Liver (tissue), 9 donors: ENCODE results near the gene CEP135. TPM values are rescaled to one million over a fixed set of nuclear protein-coding genes. Genes with fewer than 3 reads are reported as not detected.

Experiments
- DNase-seq: peaks from one replicate; pipeline ENCODE4 v3.0.0-alpha.2; 2017; ENCODE audit warnings: low spot score
- H3K27ac ChIP-seq, 2 donors: one replicate each; pipeline ENCODE4 v1.7.0; 2013; ENCODE audit warnings: inconsistent platforms in 2 of 2, low read length in 2 of 2, control low read depth in 1 of 2, low read depth in 1 of 2, mild to moderate bottlenecking in 1 of 2
- H3K27me3 ChIP-seq, 4 donors: one replicate each; pipeline versions ENCODE4 v1.6.1 to v1.7.0; 2013; ENCODE audit warnings: low read length in 3 of 4, inconsistent platforms in 1 of 4, mild to moderate bottlenecking in 1 of 4, moderate library complexity in 1 of 4; ENCODE audit not compliant: control insufficient read depth in 4 of 4, insufficient read depth in 4 of 4
- H3K36me3 ChIP-seq, 4 donors: one replicate each; pipeline versions ENCODE4 v1.6.1 to v1.7.0; 2013; ENCODE audit warnings: low read length in 3 of 4, mild to moderate bottlenecking in 3 of 4, low read depth in 1 of 4, moderate library complexity in 1 of 4; ENCODE audit not compliant: control insufficient read depth in 4 of 4, insufficient read depth in 3 of 4
- H3K4me1 ChIP-seq, 4 donors: one replicate each; pipeline versions ENCODE4 v1.6.1 to v1.7.0; 2013; ENCODE audit warnings: low read length in 3 of 4, mild to moderate bottlenecking in 3 of 4, moderate library complexity in 1 of 4; ENCODE audit not compliant: control insufficient read depth in 4 of 4, insufficient read depth in 4 of 4
- H3K4me3 ChIP-seq, 3 donors: one replicate each; pipeline versions ENCODE4 v1.6.1 to v1.7.0; 2013; ENCODE audit warnings: low read length in 3 of 3, control low read depth in 1 of 3, low read depth in 1 of 3, mild to moderate bottlenecking in 1 of 3
- H3K9ac ChIP-seq, 2 donors: one replicate each; pipeline ENCODE4 v1.7.0; 2013; ENCODE audit warnings: low read length in 2 of 2, mild to moderate bottlenecking in 2 of 2, moderate library complexity in 2 of 2, control low read depth in 1 of 2, low read depth in 1 of 2
- H3K9me3 ChIP-seq, 4 donors: one replicate each; pipeline versions ENCODE4 v1.6.1 to v1.7.0; 2013; ENCODE audit warnings: low read length in 3 of 4; ENCODE audit not compliant: control insufficient read depth in 4 of 4
- ATF3 ChIP-seq: IDR thresholded peaks from 2 replicates; pipeline ENCODE4 v1.6.1; 2016; ENCODE audit warnings: antibody characterized with exemption
- FOXA1 ChIP-seq: IDR thresholded peaks from 2 replicates; pipeline ENCODE4 v1.6.1; 2016; ENCODE audit warnings: antibody characterized with exemption
- FOXA2 ChIP-seq: IDR thresholded peaks from 2 replicates; pipeline ENCODE4 v1.6.1; 2016; ENCODE audit warnings: antibody characterized with exemption
- GABPA ChIP-seq, 2 donors: IDR thresholded peaks in 1 of 2; conservative IDR thresholded peaks in 1 of 2; 2 replicates each; pipeline ENCODE4 v1.6.1; 2016; ENCODE audit warnings: antibody characterized with exemption in 2 of 2, mild to moderate bottlenecking in 1 of 2, moderate library complexity in 1 of 2
- HNF4A ChIP-seq, 2 donors: conservative IDR thresholded peaks; 2 replicates each; pipeline ENCODE4 v1.6.1; 2016; ENCODE audit warnings: antibody characterized with exemption in 2 of 2, mild to moderate bottlenecking in 2 of 2
- JUND ChIP-seq, 2 donors: IDR thresholded peaks; 2 replicates each; pipeline ENCODE4 v1.6.1; 2016; ENCODE audit warnings: antibody characterized with exemption in 2 of 2
- MAX ChIP-seq: IDR thresholded peaks from 2 replicates; pipeline ENCODE4 v1.6.1; 2016; ENCODE audit warnings: antibody characterized with exemption
- NR2F2 ChIP-seq: IDR thresholded peaks from 2 replicates; pipeline ENCODE4 v1.6.1; 2016; ENCODE audit warnings: antibody characterized with exemption
- RAD21 ChIP-seq, 2 donors: IDR thresholded peaks; 2 replicates each; pipeline ENCODE4 v1.6.1; 2016; ENCODE audit warnings: antibody characterized with exemption in 2 of 2, mild to moderate bottlenecking in 2 of 2
- REST ChIP-seq: IDR thresholded peaks from 2 replicates; pipeline ENCODE4 v1.6.1; 2016; ENCODE audit warnings: antibody characterized with exemption, mild to moderate bottlenecking
- RXRA ChIP-seq, 2 donors: IDR thresholded peaks; 2 replicates each; pipeline ENCODE4 v1.6.1; 2017 to 2018; ENCODE audit warnings: antibody characterized with exemption in 2 of 2, mild to moderate bottlenecking in 1 of 2
- TAF1 ChIP-seq: conservative IDR thresholded peaks from 2 replicates; pipeline ENCODE4 v1.6.1; 2016; ENCODE audit warnings: antibody characterized with exemption, mild to moderate bottlenecking
- WGBS: extraction: QIAGEN DNeasy Blood & Tissue Kit; methylation state at CpG from one replicate; pipeline ENCODE4 v1.1.7; 2013; 5-methylcytosine and 5-hydroxymethylcytosine counted together
- polyA plus RNA-seq, 2 donors: library from polyadenylated mRNA; stranded (reverse) in 1 of 2; unstranded in 1 of 2; fragments of 200-250 nt in 1 of 2; fragments of >200 nt in 1 of 2; fragmentation: Nextera tagmentation in 1 of 2; extraction: Ambion mirVana in 1 of 2; gene quantifications; one replicate each; pipeline versions ENCODE4 v1.2.1 to v1.2.3, GENCODE V29; 2013 to 2015
- total RNA-seq, 2 donors: library from RNA; depleted of rRNA; stranded (reverse); fragments of >200 nt; gene quantifications; one replicate each; pipeline ENCODE4 v1.2.3, GENCODE V29; 2014
- TF ChIP-seq, protein P1 (sequence below): fragments of 150-350 bp; IDR thresholded peaks from 2 replicates; pipeline ENCODE4 v1.5.1; 2017; ENCODE audit warnings: improper control_type of control experiment, low read depth, low read length; ENCODE audit not compliant: missing input control
- donor health status: healthy.
- donor health status: healthy.
- donor health status: healthy.
- donor health status: healthy.
- donor health status: healthy.

The CEP135 gene
- total and polyA plus RNA-seq, 4 donors, result 0.47 to 9.8 (median 1.9) TPM

DNA sequence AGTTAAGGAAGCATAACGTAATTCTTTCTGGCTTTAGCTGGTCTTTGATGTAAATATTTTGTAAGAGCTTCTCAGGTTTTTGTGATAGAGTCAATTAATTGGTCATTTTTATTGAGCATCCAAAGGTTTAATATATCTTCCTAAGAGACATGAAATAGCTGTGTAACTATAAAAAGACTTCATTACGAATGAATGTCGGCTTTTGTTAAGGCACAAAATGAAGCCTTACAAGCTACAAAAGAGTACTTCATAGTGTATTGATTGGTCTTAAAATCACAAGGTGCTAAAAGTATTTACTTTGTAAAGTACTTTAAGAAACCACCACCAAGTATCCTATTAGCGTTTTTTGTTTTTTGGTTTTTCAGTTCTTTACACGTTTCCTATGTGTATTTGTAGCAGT, 104.2 kb downstream of the CEP135 start:
- H3K27ac ChIP-seq, result no peak overlapping the region
- H3K36me3 ChIP-seq, result no peaks in the 10 kb centered on the region
- no peak overlapping the region for H3K4me3 ChIP-seq
- peaks cover 0 to 11% (median 6%) of the 10 kb centered on the region in 4 donors for H3K27me3 ChIP-seq
- H3K4me1 ChIP-seq, result peaks cover 6 to 14% (median 11%) of the 10 kb centered on the region in 4 donors
- WGBS, result 84% methylated on average over 5 of the region's 5 CpGs
- H3K9me3 ChIP-seq, result no peaks in the 10 kb centered on the region
- no peak for TF ChIP-seq MAX
- no peak for TF ChIP-seq TAF1
- no peak for TF ChIP-seq REST
- no peak for TF ChIP-seq FOXA2
- TF ChIP-seq FOXA1, result no peak
- no peak for TF ChIP-seq RXRA (IDR thresholded peaks at IDR 0.05)
- TF ChIP-seq, protein P1, sequence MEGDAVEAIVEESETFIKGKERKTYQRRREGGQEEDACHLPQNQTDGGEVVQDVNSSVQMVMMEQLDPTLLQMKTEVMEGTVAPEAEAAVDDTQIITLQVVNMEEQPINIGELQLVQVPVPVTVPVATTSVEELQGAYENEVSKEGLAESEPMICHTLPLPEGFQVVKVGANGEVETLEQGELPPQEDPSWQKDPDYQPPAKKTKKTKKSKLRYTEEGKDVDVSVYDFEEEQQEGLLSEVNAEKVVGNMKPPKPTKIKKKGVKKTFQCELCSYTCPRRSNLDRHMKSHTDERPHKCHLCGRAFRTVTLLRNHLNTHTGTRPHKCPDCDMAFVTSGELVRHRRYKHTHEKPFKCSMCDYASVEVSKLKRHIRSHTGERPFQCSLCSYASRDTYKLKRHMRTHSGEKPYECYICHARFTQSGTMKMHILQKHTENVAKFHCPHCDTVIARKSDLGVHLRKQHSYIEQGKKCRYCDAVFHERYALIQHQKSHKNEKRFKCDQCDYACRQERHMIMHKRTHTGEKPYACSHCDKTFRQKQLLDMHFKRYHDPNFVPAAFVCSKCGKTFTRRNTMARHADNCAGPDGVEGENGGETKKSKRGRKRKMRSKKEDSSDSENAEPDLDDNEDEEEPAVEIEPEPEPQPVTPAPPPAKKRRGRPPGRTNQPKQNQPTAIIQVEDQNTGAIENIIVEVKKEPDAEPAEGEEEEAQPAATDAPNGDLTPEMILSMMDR, result no peak
- no peak for TF ChIP-seq RAD21 (IDR thresholded peaks at IDR 0.05)
- TF ChIP-seq HNF4A (conservative IDR thresholded peaks at IDR 0.05), result no peak
- TF ChIP-seq ATF3, result no peak
- TF ChIP-seq NR2F2, result no peak
- no peak for TF ChIP-seq GABPA (IDR thresholded peaks at IDR 0.05 in 1 of 2, conservative IDR thresholded peaks at IDR 0.05 in 1 of 2)
- no peak for DNase-seq
- H3K9ac ChIP-seq, result no peak overlapping the region

DNA sequence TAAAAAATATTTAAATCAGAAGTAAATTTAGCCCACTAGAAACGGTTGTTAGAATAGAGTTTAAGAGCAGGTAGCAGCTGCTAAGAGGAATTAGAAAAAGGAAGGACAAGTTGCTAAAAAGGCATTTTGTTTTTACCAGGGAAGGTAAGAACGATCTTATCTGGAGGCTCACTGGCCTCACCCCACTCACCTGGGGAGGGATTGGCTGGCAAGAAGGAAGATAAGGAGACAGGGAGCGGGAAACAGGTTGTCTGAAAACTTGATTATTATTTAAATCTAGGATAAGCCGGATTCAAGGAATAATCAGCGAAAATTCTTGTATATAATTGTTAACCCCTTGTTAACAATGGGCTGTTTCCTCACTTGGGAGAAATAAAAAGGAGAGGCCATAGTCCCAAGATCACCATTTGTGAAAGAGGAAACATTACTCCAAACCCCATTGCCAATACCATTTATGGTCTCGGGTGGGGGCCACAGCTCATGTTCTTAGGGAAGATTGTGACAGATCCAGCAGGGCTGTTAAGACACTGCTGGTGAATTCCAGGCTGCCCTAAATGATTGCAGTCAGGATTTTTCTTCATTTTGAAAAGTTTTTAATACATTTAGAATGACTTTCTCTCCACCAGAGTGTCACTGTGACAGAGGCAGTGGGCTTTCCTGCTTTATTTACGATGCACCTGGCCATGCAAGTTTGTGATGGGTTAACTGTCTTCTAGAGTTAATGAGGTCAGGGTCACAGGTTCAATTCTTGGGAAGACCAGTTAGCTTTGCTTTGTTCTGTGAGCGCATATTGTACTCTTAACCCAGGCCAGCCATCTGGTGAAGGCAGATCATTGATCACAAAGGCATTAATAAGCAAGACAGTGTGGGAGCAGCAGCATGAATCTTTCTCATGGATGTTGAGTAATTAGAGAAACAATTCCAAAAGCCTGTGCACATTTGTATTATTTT, 106.6 kb downstream of the CEP135 start:
- TF ChIP-seq FOXA2, result no peak
- TF ChIP-seq JUND (IDR thresholded peaks at IDR 0.05), result no peak
- TF ChIP-seq NR2F2, result no peak
- H3K4me1 ChIP-seq, result no peaks in the 10 kb centered on the region
- H3K9ac ChIP-seq, result no peak overlapping the region
- H3K27me3 ChIP-seq, result peaks cover 0 to 10% (median 5%) of the 10 kb centered on the region in 4 donors
- no peak for DNase-seq
- 73% methylated on average over 8 of the region's 8 CpGs for WGBS
- no peaks in the 10 kb centered on the region for H3K36me3 ChIP-seq
- no peak overlapping the region for H3K4me3 ChIP-seq
- no peaks in the 10 kb centered on the region for H3K9me3 ChIP-seq
- H3K27ac ChIP-seq, result no peak overlapping the region
